Right kidney (tissue), 1 donor: ENCODE results near the gene HDAC4.

ENCODE experiments used
- DNase-seq: peaks from one replicate; pipeline ENCODE4 v3.0.0-alpha.2; 2016

The HDAC4 gene

DNA sequence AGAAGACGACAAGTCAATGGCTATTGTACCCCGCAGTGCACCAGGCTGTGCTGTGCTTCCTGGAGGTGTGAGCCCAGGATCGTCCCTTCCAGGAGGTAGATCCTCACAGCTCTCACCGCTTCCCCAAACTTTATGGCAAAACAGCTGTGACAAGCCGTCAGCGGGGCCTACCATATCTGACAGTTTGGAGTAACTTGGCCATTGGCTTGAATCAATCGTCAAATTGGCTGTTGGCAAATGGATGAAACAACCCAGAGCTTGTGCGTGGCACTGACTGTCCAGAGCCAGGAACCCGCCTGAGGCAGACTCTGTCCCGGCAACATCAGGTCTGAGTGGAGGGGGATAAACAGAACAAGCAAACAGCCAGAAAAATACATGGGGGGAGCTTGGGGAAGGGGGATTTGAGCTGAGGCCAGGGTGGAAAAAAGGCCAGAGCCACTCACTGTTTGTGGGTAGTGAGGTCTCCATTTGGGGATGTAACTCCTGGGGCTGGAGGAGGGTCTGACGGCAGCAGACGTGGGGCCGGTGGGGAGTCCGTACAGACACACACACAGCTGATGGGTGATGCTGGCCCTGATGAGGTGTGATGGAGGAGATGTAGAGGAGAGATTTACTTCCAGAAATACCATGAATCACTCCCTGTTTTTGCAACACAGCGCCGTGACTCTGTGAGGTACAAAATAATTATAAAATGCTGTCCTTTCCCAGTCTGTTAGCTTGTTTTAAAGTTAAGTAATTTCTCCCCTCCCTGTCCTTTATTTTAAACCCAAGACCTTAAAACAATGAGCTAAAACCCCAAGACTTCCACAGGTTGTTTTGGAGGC, 378.2 kb downstream of the HDAC4 start:
- no peak for DNase-seq

DNA sequence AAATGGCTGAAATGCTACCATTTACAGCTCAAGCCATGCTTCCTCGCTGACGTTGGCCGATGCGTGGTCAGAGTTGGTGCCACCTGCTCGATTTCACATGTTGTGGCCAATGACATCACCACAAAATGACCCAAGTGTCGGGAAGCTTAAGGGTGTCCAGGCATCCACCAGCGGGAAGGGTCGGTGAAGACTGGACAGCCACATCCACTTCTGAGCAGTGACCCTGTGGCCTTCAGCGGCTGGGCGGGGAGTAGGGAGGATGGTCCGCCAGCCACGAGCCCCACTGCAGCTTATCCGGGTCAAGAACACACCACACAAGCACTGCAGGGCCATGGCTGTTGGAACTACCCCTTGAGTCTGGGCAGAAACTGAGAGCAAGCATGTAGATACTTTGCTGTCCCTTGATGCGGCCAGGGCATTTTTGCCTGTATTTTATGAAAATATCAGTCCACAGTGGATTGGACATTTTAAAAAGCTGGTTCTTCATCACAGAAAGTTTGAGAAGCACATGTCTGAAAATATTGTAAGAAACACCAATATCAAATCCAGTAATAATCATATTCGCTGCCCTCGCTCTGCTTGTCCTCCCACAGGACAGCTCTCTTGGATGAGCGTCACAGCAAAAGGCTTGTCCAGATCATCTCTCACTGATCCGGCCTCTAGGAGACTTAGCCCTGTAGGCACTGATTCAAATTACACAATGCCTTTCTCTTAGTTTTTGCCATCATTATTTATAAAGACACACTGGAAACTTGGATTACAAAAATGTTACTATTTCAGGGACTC, 379.0 kb downstream of the HDAC4 start:
- no peak for DNase-seq

DNA sequence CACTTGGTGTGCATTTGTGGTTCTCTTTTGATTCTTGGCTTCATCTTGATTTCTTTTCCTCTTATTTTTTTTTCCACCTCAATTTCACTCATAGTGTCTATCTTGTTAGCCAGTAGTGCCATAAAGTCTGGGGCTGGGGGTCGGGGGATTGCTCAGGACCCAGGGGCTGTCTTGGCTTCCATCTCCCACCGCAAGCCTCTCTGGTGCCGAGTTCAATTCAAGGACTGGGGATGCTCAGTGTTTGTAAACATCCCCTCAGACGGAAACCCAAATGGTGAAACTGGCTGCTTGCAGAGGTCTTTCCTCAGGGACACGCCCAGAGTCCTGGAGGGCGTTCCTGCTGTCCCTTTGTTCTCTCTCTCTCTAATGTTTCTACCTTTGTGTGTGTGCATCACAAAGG, 379.6 kb downstream of the HDAC4 start:
- DNase-seq: no peak

DNA sequence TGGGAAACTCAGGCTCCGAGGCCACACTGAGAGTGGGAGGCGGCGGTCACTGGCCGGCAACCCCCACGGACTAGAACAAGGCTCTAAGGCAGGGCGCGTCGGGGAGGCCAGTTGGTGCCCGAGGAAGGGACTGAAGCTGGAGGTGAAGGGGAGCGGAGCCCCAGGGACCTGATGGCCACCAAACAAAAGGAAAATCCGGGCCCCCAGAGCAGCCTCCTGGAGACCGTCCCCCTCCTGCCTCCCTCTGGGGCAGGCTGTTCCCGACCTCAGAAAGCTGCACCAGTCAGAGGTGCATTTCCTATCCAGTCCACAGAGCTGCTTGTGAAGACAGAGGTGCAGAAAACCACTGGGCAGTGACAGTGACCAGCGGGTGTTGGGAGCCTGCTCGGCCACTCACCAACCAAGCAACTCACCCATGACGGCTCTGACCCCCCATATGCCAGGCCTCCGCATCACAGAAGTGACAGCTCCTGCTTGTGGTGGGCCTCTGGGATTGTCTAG, 380.2 kb downstream of the HDAC4 start:
- DNase-seq: no peak

DNA sequence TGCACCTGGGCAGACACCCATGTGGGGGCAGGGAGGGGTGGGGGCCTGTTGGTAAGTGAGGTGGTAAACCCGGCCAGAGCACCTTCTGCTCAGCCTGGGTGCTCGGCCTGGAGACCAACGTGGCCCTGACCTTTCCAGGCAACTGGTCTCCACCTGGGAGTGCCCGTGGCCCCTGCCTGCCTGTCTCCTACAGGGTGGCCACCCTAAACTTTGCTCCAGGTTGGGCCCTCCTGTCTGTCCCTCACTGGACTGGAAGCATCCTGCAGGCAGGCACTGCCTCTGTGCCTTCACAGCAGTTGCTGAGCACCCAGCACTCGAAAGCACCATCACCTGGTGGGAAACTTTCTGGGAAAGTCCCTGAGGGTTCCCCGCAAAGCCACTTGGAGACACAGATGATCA, 381.6 kb downstream of the HDAC4 start:
- DNase-seq: no peak

DNA sequence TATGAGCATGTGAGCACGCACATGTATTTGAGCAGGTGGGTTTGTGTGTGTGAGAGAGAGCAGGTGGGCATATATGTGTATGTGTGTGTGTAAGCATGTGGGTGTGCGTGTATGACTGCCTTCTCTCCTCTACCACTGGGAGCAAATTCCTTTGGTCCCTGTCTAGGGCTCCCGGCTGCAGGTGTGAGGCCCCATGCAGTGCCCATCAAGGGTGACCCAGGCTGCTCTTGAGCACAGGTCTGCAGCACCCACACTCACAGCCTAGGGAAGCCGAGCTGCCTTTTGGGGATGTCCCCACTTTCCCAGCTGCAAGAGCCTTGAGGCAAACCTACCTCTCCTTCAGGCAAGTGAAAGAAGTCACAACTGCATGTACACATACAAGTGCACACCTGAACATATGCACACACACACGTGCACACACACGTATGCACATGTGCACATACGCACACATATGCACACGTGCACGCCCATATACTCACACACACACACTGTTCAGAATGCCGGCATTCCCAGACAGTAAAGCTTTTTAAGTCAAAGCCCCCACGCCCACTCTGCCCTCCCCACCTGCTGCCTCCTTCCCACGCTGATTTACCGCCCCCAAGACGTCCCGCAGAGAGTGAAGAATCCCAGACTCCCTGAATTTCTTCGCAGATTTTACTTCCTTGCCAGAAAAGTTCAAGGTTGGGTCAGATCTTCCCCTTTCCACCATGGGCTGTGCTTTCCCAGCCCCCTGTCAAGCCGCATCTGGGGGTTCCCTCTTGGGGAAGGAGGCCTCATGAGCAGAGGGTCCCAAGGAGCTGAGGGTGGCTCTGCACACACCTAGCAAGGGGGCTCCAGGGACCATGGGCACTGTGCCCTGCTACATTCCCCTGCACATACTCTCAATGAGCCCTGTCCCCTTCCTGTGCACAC, 382.3 kb downstream of the HDAC4 start:
- DNase-seq: no peak

DNA sequence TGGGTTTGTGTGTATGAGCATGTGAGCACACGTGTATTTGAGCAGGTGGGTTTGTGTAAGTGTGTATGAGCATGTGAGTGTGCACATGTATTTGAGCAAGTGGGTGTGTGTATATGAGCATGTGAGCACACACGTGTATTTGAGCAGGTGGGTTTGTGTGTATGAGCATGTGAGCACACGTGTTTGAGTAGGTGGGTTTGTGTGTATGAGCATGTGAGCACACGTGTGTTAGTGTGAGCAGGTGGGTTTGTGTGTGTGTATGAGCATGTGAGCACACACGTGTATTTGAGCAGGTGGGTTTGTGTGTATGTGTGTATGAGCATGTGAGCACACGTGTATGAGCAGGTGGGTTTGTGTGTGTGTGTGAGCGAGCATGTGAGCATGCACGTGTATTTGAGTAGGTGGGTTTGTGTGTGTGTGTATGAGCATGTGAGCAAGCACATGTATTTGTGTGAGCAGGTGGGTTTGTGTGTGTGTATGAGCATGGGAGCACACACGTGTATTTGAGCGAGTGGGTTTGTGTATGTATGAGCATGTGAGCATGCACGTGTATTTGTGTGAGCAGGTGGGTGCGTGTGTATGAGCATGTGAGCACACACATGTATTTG, 383.2 kb downstream of the HDAC4 start:
- DNase-seq: no peak

DNA sequence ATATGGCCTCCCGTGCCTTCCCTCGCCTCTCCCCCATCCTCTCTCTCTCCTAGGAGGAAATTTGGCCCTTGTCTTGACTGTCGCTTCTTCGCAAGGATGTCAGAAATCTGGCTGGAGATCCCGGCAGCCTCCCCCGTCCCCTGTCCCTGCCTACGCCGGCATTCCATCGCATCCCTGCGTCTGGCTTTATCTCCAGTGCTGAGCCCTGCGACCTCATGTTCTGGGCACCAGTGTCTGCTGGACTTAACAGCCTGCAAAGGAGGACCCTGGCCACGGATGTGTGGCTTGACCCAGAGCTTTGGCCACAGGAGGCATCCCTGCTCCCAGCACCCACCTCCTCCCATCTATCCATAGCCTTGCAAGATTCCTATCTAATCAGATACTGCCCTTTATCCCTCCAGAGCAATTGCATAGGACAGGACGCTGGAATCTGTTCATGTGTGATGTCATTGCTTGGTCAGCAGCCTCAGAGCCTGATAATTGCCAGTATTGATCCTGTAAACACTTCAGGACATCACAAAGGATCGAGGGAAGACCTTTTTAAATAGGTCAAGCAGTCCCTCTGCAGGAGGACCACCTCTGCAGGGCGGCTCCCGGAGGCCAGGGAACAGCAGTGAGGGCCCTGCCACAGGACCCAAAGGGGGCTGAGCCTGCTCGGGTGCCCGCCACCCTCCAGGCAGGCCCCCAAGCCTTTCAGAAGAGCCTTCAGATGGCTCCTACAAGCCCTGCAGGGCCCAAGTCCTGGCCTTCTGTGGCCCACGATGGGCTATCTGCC, 384.7 kb downstream of the HDAC4 start:
- DNase-seq: no peak

DNA sequence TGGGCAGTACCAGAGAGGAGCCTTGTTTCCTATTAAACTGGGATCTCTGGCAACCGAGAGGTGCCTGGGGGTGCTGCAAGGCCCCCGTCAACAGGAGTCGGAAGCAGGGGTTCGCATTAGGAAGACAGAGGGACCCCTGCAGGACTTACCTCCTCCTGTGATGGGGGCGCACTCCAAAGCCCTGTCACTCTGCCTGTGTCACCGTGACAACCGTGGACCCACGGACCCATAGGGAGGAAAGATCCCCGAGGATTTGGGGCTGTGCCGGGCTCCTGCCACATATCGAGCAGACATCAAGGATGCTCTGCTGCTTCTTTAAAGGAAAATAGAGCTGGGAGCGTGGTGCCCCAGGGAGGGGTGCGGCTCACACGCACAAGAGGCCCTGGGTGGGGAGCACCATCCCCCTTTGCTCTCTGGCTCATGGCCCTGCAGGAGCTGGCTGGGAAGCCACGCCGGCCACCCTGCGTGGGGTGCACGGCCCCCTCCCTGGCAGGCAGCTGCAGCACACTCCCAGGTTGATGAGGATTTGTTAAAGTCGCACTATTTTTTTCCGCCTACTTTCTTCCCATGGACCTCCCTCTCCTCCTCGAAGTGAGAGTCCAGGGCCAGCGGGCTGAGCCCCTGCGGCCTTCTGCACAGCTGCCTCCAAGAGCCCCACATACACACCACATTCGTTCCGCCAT, 385.5 kb downstream of the HDAC4 start:
- DNase-seq: no peak

DNA sequence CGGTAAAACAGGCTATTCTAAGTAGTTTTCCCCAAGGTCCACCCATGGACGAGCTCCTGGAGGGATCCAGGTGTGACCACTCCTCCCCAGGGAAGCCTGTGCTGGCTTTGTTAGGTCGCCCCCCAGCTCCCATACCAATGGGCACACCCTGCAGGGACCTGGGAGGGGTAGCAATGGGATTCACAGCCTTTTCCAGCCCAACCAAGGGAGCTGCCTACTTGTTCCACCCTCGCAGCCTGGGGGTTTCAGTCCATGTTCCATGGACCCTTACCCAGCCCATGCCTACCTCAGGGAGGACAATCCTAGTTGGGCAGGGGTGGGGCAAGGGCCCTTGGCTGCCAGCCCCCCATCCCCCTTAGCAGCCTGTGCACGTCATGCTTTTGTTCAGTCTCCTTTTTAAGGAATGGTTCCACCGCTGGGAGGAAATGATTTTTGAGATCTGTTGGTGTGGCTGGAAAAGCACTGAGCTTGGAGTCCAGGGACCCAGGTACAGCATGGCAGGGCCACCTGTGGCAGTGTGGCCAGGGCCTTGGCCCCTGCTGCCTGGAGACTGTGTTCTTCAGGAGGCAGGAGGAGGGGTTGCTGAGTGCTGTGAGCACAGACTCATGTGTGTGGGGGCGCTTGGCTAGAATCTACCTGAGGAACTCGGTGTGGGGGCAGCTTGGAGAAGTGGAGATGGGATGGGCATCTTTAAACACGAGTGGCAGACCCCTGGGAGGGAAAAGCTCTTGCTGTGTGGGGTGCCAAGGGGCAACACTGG, 386.2 kb downstream of the HDAC4 start:
- no peak for DNase-seq

DNA sequence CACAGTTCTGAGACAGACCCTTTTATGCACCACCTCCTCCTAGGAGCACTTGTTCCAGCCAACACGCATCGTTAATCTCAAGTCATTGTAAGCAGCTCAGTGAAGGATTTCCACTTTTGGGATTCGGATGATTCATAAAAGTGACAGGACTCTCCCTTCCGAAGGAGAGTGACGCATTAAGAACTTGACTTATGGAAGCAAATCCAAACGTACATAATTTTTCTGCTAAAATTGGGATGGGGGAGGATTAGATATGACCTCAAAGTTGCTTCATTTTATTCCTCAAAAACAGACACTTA, 387.2 kb downstream of the HDAC4 start:
- no peak for DNase-seq

DNA sequence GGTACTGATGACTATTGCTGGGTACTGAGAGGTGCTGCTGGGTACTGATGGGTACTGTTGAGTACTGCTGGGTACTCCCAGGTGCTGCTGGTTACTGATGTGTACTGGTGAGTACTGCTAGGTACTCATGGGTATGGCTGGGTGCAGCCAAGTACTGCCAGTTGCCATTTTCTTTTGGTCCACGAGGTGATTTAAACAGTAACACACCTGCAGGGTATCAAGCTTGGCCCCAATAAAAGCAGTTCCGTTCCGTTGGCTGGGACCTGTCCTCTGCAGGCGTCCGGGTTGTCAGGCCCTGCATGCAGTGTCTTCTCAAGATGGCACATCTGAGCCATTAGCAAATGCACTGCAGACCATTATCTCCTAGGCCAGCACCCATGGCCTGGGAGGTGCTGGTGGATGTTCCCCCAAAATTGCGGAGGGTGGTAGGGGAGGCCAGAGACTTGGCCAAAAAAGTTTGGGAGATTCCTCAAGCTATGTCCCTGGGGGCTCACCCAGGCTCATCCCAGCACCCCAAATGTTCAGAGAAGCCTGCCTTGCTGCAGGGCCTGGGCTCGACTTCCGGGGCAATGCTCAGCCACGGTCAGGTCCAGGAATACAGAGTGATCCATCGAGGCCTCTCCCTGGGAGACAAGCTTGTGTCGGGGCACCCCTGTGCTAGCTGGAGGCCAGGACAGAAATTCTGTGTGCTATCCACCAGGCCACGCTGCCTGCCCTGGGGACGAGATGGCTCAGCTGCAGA, 387.7 kb downstream of the HDAC4 start:
- DNase-seq: no peak

DNA sequence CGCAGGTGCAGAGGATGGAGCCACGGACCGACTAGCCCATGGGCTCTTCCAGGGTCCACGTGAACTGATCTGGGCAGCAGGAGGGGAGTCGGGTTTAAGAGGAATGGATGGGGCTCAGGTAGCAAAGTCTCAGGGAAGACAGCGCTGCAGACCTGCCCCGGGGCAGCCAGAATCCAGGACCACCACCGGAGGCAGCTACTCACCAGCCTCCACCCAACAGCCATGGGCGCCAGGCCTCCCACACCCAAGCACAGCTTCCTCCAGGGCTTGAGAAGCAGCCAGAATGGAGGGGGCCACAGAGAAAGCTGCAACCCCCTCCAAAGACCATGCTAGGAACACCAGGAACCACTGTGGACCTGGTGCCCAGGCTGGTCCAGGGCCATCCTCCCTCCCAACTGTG, 388.6 kb downstream of the HDAC4 start:
- no peak for DNase-seq

DNA sequence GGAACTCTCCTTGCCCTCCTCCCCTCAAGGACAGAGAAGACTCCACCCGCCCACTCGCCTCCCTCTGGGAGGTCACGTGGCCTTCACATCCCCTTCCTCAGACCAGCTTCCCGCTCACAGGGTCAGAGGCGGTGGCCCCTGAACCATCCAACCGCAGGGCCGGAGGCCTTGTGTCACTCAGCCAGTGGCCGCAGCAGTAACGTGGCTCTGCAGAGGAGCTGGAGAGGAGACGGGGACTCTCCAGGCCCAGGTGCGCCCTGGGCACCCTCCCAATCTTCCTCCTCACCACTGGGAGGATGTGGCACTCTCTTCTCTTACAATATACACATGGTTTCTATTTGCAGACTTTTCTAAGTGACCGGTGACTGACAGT, 391.2 kb downstream of the HDAC4 start:
- no peak for DNase-seq

DNA sequence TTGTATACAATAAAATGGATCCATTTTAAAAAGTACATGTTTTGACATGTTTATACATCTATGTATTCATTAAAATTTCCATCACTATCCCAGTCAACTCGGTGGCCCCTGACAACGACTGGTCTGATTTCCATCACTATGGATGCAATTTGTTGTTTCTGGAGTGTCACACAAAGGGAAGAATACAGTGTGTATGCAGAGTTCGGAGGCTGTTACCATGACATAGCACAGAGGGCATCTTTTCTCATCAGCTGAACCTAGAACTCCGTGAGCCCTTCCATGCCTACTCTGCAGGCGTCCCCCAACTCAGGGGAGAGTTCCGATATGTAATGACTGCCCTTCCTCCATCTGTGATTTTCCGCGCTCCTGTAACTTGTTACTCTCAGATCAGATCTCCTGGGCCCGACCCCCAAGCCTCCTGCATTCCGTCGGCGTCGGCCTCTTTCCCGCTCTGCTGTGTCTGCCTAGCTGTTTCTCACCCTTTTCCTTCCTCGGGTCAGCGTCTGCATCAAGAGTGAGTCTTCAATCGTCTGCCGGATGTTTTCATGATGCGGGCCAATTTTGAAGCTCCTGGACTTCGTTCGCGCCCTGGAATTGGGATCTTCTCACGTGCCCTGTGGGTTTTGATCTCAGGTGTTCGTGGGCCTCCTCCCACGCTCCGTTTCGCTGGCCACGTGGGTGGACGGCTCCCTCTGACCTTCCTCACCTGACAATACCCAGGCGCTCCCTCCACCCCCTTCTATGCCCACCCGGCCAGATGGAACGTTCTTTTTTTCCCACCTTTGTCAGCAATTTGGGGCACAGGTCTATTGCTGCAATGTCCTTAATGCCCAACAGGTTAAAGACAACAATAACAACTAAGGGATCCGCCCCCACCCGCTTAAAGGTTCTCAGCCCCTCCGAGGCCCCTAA, 391.9 kb downstream of the HDAC4 start:
- DNase-seq: no peak

DNA sequence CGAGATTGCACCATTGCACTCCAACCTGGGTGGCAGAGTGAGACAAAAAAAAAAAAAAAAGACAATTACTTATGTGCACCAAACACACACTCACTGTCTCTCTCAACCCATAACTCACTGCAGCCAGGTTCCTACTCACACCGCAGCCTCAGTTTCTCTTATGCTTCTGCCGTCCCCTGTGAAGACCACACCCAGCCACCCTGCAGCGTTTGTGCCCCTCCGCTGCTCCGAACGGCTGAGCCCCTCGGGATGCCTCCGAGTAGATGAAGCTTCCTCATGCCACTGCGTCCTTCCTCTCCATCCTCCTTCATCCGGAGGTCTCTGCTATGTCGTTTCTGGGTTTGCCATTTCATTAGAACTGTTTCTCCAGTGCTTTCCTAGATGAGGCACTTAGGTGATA, 392.8 kb downstream of the HDAC4 start:
- no peak for DNase-seq

DNA sequence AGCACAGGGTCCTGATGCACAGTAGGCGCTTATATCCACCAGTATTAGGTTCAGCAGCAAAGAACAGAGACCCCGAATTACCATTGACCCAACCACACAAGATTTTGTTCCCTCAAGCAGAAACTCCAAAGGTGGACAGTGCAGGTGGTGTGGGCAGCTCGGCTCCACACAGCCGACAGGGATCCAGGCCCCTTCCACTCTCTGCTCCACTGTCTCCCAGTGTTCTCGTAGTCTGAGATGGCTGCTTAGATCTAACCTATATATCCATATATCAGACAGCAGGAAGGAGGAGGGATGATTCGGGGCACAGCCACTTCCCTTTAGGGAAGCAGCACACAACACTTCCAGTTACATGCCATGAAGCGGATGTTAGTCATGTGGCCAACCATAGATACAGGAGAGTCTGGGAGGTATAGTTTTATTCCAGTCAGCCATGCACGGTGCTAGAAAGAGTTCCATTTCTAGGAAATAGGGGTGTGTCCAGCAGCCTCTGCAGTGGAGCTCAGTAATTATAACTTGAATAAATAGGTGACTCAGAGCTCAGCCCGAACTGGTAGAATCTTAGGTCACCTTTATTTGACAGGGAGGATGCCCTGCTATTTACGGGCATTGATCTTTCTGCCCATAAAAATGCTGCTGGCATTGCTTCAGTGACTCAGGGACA, 394.1 kb downstream of the HDAC4 start:
- DNase-seq: no peak

DNA sequence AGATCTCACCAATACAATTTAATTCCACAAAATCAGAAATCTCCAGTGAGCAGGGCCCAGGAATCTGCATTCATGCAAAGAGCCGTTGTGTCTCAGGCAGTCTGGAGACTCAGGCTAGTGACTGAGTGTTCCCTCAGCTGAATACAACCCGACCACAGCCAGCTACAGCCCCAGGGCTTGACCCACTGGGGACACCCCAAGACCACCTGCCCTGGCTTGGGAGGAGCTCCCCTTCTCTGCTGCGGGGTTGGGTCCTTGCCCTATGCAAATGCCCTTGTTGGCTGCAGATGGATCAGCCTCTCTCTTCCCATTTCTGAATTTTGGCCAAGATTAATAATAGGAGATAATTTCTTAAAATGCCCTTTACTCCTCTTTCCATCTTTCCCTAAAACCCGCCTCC, 395.2 kb downstream of the HDAC4 start:
- no peak for DNase-seq
